Ascending aorta (tissue), 2 donors: ENCODE results near the gene TRABD2A. TPM values are rescaled to one million over a fixed set of nuclear protein-coding genes. Genes with fewer than 3 reads are reported as not detected.
A peak's percentile ranks its signal among the peaks of the same experiment; 100 is the strongest.

Experiments
- DNase-seq, 2 donors: peaks; one replicate each; pipeline ENCODE4 v3.0.0-alpha.2; 2019; ENCODE audit warnings: low spot score in 2 of 2
- H3K27ac ChIP-seq, 2 donors: fragments of 200-600 bp; sonication (generic); one replicate each; pipeline ENCODE4 v1.5.1; 2016 to 2017; ENCODE audit warnings: mild to moderate bottlenecking in 1 of 2
- H3K27me3 ChIP-seq: fragments of 200-600 bp; sonication (generic); one replicate; pipeline ENCODE4 v1.5.1; 2017
- H3K36me3 ChIP-seq, 2 donors: fragments of 200-600 bp; sonication (generic); one replicate each; pipeline ENCODE4 v1.5.1; 2016
- H3K4me1 ChIP-seq, 2 donors: fragments of 200-600 bp; sonication (generic); one replicate each; pipeline ENCODE4 v1.5.1; 2016 to 2017; ENCODE audit warnings: mild to moderate bottlenecking in 1 of 2
- H3K4me3 ChIP-seq, 2 donors: fragments of 200-600 bp; sonication (generic); one replicate each; pipeline ENCODE4 v1.5.1; 2016 to 2017; ENCODE audit warnings: mild to moderate bottlenecking in 1 of 2
- H3K9me3 ChIP-seq, 2 donors: fragments of 200-600 bp; sonication (generic); one replicate each; pipeline ENCODE4 v1.5.1; 2016
- CTCF ChIP-seq, 3 experiments: fragments of 200-600 bp in 2 of 3; fragments of 450-650 bp in 1 of 3; sonication (generic) in 2 of 3; IDR thresholded peaks; one replicate each; pipeline ENCODE4 v1.5.1; 2016 to 2019; ENCODE audit warnings: antibody characterized with exemption in 3 of 3, mild to moderate bottlenecking in 1 of 3, moderate library complexity in 1 of 3
- intact Hi-C: fragments of 100-400 bp; cut with DNase I; formaldehyde crosslinking; loops from one replicate; pipeline ENCODE4 v1.15.1; 2023
- total RNA-seq: library from RNA; depleted of rRNA; stranded (reverse); fragments of >200 nt; gene quantifications from one replicate; pipeline ENCODE4 v1.1.0, GENCODE V29; 2016

Gene TRABD2A
- total RNA-seq, 1 donor from 2014 or later: 1.1 TPM

GRCh38 chr2:84901593-84902120, 20.8 kb upstream of the TRABD2A start:
- Histone ChIP-seq H3K36me3 (no peaks in the 10 kb centered on the region), H3K27me3 (no peaks in the 10 kb centered on the region), H3K27ac (no peak overlapping the region), H3K4me3 (no peak overlapping the region), H3K9me3 (no peaks in the 10 kb centered on the region), H3K4me1 (peaks cover 5 to 10% of the 10 kb centered on the region in 2 donors)
- DNase-seq: peak in 1 of 2 donors; percentile 37
- no peak for TF ChIP-seq CTCF (IDR thresholded peaks at IDR 0.05)
- intact Hi-C loops: no loop called here

GRCh38 chr2:84900971-84901370, 20.1 kb upstream of the TRABD2A start:
- TF ChIP-seq CTCF (IDR thresholded peaks at IDR 0.05): no peak
- H3K9me3 ChIP-seq: no peaks in the 10 kb centered on the region
- no peaks in the 10 kb centered on the region for H3K27me3 ChIP-seq
- H3K4me1 ChIP-seq: peaks cover 5 to 10% of the 10 kb centered on the region in 2 donors
- peak in 1 of 2 donors; percentile 64 for DNase-seq
- H3K27ac ChIP-seq: no peak overlapping the region
- no peak overlapping the region for H3K4me3 ChIP-seq
- H3K36me3 ChIP-seq: no peaks in the 10 kb centered on the region
- intact Hi-C loops: no loop called here

- intact Hi-C loops: no loop called here
- H3K27me3 ChIP-seq: no peaks in the 10 kb centered on the region
- peak in 1 of 2 donors; percentile 18 for DNase-seq
- no peaks in the 10 kb centered on the region for H3K9me3 ChIP-seq
- peaks cover 5 to 9% of the 10 kb centered on the region in 2 donors for H3K4me1 ChIP-seq
- no peaks in the 10 kb centered on the region for H3K36me3 ChIP-seq
- H3K27ac ChIP-seq: no peak overlapping the region
- no peak for TF ChIP-seq CTCF (IDR thresholded peaks at IDR 0.05)
- H3K4me3 ChIP-seq: no peak overlapping the region
These were observed 18.7 kb upstream of the TRABD2A start for GRCh38 chr2:84899304-84900204.

DNA sequence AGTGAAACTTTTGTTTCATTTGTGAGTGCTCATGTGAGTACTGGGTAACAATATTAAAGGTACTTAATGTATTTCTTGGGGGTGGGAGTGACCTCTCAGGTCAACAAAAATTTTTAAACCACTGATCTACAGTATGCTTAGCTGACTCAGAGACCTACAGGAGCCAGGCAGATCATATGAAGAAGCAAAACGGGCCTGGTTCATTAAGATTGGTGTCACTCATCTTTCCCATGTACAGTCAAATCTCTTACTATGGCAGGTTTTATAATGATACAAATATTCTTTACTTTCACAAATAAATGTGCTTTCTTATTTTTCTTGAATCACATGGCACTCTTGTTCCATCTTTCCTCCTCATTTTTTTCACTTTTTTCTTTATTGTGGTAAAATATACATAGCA, 16.9 kb upstream of the TRABD2A start:
- intact Hi-C loops: no loop called here
- H3K27ac ChIP-seq: peak overlapping the region; percentile 42 to 43

GRCh38 chr2:84896567-84896966, 15.7 kb upstream of the TRABD2A start:
- no peaks in the 10 kb centered on the region for H3K36me3 ChIP-seq
- H3K27ac ChIP-seq: no peak overlapping the region
- TF ChIP-seq CTCF (IDR thresholded peaks at IDR 0.05): no peak
- no peaks in the 10 kb centered on the region for H3K27me3 ChIP-seq
- no peak overlapping the region for H3K4me3 ChIP-seq
- peak in 1 of 2 donors; percentile 39 for DNase-seq
- H3K9me3 ChIP-seq: no peaks in the 10 kb centered on the region
- peaks cover 3 to 5% of the 10 kb centered on the region in 2 donors for H3K4me1 ChIP-seq
- intact Hi-C loops: no loop called here

More for the DNA sequence above, 16.9 kb upstream of the TRABD2A start:
- Histone ChIP-seq H3K9me3 (no peaks in the 10 kb centered on the region), H3K27me3 (no peaks in the 10 kb centered on the region), H3K4me3 (no peak overlapping the region), H3K4me1 (peaks cover 3 to 5% of the 10 kb centered on the region in 2 donors), H3K36me3 (no peaks in the 10 kb centered on the region)
- TF ChIP-seq CTCF (IDR thresholded peaks at IDR 0.05): no peak
- DNase-seq: no peak
